ENCODE measurements around the gene TGFBI.

Gene TGFBI

GRCh38 chr5:136028782-136029742 lies at the start of gene TGFBI:
TGFBI (plus strand) TSS chr5:136028988; CDS start chr5:136029056, 68 bp downstream.
- DNase-seq: no peak

GRCh38 chr5:135978993-135979392 lies 49.8 kb upstream of the TGFBI start:
- no peak for DNase-seq

DNA sequence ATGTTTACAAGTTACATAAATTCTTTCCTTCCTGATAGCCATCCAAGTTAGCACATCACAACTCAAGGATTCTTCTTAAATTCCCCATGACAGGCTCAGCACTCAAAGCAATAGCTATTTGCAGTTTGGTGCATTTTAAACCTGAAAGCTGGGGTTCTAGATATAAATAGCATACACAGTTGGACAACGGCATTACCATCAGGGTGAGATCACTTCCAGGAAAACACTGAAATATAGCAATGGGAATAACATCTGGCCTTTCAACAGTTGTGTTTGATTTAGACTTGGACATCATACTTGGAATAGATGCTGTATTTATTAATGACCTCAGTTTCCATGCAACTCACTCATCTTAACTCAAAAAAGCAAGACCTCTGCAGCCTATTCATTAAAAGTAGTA lies 49.3 kb upstream of the TGFBI start:
- no peak for DNase-seq

GRCh38 chr5:135980620-135981019 lies 48.2 kb upstream of the TGFBI start:
- no peak for DNase-seq

DNA sequence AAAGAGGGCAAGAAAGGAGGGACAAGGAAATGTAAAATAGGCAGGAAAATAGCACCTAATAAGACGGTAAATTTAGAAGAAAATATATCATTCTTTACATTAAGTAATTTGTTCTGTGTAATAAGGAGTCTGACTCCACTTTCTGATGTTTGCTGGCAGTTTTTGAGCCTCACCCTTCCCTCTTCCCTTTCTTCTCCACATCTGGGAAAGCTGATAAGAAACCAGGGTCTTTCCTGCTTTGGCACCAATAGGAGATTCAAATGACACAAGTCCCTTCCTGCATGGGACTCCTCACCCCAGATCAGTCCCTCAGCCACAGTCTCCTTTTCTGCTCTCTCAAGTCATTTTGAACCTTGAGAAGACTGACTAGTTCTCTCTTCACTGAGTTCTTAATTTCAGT lies 42.8 kb upstream of the TGFBI start:
- DNase-seq: no peak

- DNase-seq: no peak
Observed at GRCh38 chr5:135986401-135986800, 42.4 kb upstream of the TGFBI start.

DNA sequence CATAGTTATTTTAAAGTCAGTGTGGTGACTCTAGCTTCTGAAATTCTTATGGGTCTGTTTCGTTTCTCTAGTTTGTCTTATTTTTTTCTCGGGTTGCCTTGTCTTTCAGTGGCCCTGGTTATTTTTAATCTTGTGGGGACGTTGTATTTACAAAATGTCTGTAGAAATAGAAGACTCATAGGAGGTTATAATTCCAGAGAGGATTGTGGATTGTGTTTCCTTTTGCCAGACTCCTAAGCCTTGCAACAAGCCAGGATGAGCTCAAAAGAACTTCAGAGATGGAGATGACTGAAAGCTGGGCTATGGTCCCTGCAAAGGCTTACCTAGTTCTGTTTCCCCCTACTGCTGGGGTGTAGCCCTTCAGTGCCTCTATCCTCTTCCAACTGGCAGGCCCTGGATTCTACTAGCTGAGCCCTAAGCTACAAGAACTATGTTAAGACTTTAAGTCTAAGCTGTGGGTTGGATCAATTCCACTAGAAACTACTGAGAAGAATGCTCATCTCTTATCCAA lies 41.8 kb upstream of the TGFBI start:
- no peak for DNase-seq

DNA sequence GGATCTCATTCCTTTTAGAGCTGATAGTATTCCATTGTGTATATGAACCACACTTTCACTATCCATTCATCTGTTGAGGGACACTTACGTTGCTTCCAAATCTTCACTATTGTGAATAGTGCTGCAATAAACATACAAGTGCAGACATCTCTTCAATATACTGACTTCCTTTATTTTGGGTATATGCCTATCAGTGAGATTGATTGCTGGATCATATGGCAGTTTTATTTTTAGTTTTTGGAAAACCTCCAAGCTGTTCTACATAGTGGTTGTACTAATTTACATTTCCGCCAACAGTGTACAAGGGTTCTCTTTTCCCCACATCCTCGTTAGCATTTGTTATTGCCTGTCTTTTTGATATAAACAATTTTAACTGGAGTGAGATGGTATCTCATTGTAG lies 40.2 kb upstream of the TGFBI start:
- no peak for DNase-seq

GRCh38 chr5:135989686-135990085 lies 39.1 kb upstream of the TGFBI start:
- no peak for DNase-seq

- DNase-seq: no peak
Observed at GRCh38 chr5:135990528-135991255, 38.1 kb upstream of the TGFBI start.

- no peak for DNase-seq
Observed at GRCh38 chr5:135991429-135991828, 37.4 kb upstream of the TGFBI start.

DNA sequence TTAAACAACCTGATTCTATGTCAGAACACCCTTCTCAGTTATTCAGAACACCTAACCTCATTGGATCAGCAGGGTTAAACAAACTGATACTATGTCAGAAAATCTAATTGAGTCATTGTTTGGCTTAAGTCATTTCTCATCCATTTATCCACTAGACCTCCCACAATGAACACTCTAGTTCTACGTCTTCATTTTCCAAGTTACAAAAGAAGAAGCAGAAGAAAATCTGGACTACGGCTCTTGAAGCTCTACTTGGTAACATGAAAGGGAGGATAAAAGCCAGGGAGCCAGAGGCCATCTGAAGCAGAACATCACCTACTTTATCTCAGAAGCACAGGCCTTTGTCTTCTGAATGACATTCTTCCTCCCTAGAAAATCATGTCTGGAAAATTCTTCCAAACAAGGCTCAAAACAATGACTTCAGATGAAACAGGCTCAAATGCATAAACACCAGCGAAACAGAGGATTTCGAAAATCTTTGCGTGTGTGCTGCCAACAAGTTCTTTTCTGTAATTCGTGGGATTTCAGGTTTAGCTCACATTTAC lies 35.4 kb upstream of the TGFBI start:
- no peak for DNase-seq

DNA sequence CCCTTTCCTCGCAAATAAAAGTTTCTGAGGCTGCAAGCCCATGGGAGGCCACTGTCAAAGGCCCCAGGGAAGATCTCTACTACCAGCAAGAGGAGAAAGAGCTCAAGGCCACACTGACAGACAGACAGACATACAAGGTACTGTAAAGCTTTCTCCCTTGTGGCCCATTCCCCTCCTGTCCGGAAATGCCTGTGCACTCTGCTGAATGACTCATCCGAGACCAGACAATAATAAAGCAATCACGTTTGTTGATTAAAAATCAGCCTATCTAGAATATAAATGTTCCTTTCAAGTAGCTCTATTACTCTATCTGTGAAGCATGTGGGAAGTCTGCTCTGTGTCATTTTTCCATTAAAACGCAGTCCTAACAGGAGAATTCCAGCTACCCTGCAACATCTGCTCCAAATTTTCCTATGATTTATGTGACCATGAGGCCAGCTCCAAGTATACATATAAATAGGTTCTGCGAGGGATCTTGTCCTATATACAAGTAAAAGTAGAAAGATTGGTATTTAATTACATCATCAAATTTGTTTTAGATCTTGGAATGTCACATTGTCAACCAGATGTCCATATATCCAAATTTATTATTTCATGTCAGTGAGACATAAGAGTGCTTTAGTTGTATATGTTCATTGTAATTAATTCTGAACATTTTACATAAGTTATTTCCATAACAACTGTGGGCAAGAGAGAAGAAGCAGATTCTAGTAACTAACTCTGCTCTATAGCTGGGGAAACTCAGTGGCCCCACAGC lies 34.7 kb upstream of the TGFBI start:
- DNase-seq: no peak

- no peak for DNase-seq
Observed at GRCh38 chr5:135995976-135996375, 32.8 kb upstream of the TGFBI start.

DNA sequence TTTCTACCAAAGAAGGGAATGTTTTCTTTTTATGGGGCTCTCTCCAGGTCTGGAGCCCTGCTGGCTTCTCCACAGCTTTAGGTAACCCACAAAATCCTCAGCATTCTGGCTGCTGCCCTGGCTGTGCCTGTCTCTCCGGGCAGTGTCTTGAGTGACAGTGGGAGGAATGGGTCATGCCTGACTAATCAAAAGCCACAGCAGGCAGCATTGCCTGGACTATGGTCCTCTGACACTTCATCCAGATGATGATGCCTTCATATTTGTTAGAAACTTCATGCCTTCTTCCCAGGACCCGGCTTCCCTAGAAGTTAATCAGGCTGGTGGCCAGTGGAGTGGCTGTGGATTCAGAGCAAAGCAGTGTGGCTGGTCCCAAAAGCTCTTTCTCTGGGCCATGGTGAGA lies 32.2 kb upstream of the TGFBI start:
- DNase-seq: no peak

- DNase-seq: no peak
Observed at GRCh38 chr5:135997673-135998335, 31.0 kb upstream of the TGFBI start.

DNA sequence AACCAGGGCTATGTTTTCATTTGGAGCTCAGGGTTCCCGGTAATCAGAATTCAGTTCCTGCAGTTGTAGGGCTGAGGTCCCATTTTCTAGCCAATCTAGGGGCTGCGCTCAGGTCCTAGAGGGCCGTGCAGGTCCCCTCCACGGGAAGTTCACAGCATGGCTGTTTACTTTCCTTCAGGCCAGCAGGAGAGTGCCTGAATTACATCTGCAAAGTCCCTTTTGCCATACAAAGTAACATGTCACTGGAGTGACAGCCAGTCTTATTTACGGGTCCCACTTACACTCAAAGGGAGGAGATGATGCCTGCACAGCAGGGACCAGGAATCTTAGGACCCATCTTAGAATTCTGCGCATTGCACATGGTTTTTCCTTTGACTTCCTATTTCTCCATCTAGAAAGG lies 29.9 kb upstream of the TGFBI start:
- no peak for DNase-seq

DNA sequence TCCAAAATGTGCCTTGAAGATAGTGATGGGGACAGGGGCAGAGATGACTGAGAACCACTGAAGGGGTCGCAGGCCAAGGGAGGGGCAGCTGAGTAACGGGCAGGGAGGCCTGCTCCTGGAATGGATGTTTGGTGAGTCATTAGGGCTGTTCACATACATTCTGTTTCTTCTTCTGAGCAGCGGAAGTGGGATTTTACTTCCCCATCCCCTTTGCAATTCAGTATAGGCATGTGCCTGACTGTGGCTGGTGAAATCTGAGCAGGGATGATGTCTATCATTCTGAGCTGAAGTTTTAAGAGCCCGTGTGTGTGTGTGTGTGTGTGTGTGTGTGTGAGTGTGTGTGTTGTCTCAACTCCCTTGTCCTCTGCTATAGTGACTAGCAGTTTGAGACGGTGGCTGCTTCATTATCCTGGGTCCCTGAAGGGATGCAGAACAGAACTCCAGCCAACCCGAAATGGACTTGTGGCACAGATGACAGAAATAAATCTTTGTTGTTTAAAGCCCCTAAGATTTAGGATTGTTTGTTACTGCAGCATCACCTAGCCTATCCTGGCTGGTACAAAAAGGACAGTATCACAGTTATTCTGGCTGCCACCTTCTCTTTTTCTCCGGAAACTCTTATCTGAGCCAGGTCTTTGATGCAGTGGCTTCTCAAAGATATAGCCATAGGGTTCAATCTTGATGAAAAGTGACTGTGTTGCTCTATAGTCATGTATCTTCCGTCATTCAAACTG lies 29.2 kb upstream of the TGFBI start:
- DNase-seq: no peak

DNA sequence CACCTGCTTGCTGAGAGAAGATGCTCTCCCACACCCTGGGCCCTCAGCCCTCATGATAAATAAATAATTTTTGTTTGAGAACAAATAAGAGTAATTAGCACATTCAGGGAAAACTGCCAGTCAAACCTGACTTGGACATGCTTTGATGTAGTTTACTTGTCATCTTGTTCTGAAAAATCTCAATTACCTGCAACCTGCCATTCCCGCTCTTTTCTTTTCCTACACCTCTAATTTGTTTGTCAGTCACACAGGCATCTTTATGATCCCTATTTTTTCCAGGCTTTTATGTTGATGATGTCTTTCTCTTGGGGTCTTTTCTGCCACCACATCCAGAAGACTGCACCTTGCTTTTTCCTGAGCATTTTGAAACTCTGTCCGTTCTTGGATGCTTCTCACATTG lies 28.6 kb upstream of the TGFBI start:
- no peak for DNase-seq

DNA sequence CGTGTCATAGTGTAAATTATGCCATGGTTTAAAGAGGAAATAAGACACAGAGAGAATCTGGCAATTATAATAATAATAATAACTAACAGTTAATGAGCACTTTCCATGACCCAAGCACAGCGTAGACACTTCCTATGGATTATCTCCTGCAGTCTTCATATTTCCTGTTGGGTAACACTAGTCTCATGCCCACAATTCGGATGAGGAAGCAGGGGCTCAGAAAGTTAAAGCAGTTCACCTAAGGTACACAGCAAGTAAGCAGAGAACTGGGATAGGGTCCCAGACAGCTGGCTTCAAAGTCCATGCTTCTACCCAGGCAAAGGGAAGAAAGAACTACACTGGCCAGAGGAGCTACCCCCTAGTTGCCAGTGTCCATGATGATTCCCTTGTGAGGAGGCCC lies 27.9 kb upstream of the TGFBI start:
- no peak for DNase-seq

GRCh38 chr5:136001466-136001981 lies 27.3 kb upstream of the TGFBI start:
- no peak for DNase-seq

All from NCI-H2171 treated with DMSO at 0.1 percent for 48 hours (cell line).